ENCODE measurements around the gene ADSS1. TPM values are rescaled to one million over a fixed set of nuclear protein-coding genes. Genes with fewer than 3 reads are reported as not detected.

The ADSS1 gene
- total and polyA plus RNA-seq, 2 experiments from 2014 or later = 3.8 to 7.6 TPM

DNA sequence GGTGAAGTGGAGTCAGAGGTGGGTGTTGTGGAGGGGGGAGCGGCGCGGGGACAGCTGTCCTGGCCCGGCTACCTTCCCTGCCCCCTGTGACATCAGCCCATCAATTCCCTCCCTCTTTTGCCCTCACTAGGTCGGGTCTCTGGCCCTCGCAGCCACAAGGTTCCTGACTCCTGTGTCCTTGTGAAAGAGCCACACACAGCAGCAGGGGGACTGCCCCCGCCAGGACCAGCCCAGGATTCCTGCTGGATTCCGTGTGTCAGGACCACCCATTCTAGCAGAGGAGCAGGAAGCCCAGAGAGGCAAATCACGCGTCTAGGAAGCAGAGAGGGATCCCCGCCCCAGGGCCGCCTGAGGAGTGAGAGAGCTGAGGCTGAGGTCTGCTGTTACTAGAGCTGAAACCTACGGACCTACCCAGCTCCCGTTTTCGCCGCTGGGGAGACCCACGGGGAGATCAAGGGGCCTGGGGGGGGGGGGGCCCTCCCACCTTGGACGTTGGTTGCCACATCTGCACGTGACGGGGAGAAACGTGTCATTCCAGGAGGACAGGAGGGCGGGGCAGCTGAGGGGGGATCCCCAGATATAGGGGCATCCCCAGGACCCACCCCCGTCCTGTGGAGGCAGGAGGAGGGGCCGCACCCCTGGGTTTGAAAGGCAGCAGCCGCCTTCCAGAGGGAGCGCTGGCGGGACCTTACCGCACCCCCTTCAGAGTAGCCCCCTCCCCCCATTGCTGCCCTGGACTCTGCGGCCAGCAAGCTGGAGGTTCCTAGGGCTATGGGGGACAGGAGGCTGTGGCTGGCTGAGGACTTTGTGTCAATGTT is 47.1 kb upstream of the ADSS1 start:
- H3K4me3 ChIP-seq = peak overlapping the region; percentile 9
- peaks cover 56% of the 10 kb centered on the region for H3K4me1 ChIP-seq (ENCODE audit: insufficient read depth)
- 19% methylated on average over 18 of the region's 29 CpGs for WGBS (ENCODE audit: low lambda C conversion rate, missing lambda C conversion rate)
- peak; percentile 80 for DNase-seq (ENCODE audit: low spot score)
- H3K79me2 ChIP-seq = no peaks in the 10 kb centered on the region
- TF ChIP-seq CTCF (IDR thresholded peaks at IDR 0.05; ENCODE audit: poor library complexity) (no peak), EZH2phosphoT487 (IDR thresholded peaks at IDR 0.05; ENCODE audit: low read depth, severe bottlenecking, unreplicated experiment) (no peak), EZH2 (IDR thresholded peaks at IDR 0.05; ENCODE audit: borderline replicate concordance) (no peak)
- no peaks in the 10 kb centered on the region for H3K9me3 ChIP-seq (ENCODE audit: low read depth)
- no peaks in the 10 kb centered on the region for H4K20me1 ChIP-seq (ENCODE audit: insufficient read depth, poor library complexity, severe bottlenecking)
- H3K27me3 ChIP-seq = no peaks in the 10 kb centered on the region
- no peaks in the 10 kb centered on the region for H3K36me3 ChIP-seq (replicated peaks; ENCODE audit: insufficient read depth, low read depth)
- peak overlapping the region; percentile 83 for H3K4me2 ChIP-seq
- peak overlapping the region; percentile 95 for H3K27ac ChIP-seq
- peak overlapping the region; percentile 53 for H2AFZ ChIP-seq
- no peaks in the 10 kb centered on the region for H3K9me2 ChIP-seq (replicated peaks; ENCODE audit: insufficient read depth)

GRCh38 chr14:104677512-104678332 is 46.3 kb upstream of the ADSS1 start:
- Histone ChIP-seq H3K27ac (peak overlapping the region; percentile 95), H3K27me3 (no peaks in the 10 kb centered on the region), H3K4me2 (peak overlapping the region; percentile 83), H3K9me3 (ENCODE audit: low read depth) (no peaks in the 10 kb centered on the region), H4K20me1 (ENCODE audit: insufficient read depth, poor library complexity, severe bottlenecking) (no peaks in the 10 kb centered on the region), H3K36me3 (replicated peaks; ENCODE audit: insufficient read depth, low read depth) (no peaks in the 10 kb centered on the region), H3K4me1 (ENCODE audit: insufficient read depth) (peaks cover 64% of the 10 kb centered on the region), H3K9me2 (replicated peaks; ENCODE audit: insufficient read depth) (no peaks in the 10 kb centered on the region), H3K79me2 (no peaks in the 10 kb centered on the region), H3K4me3 (peak overlapping the region; percentile 9), H2AFZ (peak overlapping the region; percentile 30)
- TF ChIP-seq CTCF (IDR thresholded peaks at IDR 0.05; ENCODE audit: poor library complexity) (no peak), EZH2 (IDR thresholded peaks at IDR 0.05; ENCODE audit: borderline replicate concordance) (no peak), EZH2phosphoT487 (IDR thresholded peaks at IDR 0.05; ENCODE audit: low read depth, severe bottlenecking, unreplicated experiment) (no peak)
- DNase-seq (ENCODE audit: low spot score) = peak; percentile 86
- WGBS (ENCODE audit: low lambda C conversion rate, missing lambda C conversion rate) = 2% methylated on average over 29 of the region's 43 CpGs

- peaks cover 67% of the 10 kb centered on the region for H3K4me1 ChIP-seq (ENCODE audit: insufficient read depth)
- no peaks in the 10 kb centered on the region for H3K36me3 ChIP-seq (replicated peaks; ENCODE audit: insufficient read depth, low read depth)
- H3K9me2 ChIP-seq (replicated peaks; ENCODE audit: insufficient read depth) = no peaks in the 10 kb centered on the region
- peak overlapping the region; percentile 30 for H2AFZ ChIP-seq
- H3K4me3 ChIP-seq = peak overlapping the region; percentile 9
- H3K79me2 ChIP-seq = no peaks in the 10 kb centered on the region
- H3K9me3 ChIP-seq (ENCODE audit: low read depth) = no peaks in the 10 kb centered on the region
- no peaks in the 10 kb centered on the region for H4K20me1 ChIP-seq (ENCODE audit: insufficient read depth, poor library complexity, severe bottlenecking)
- TF ChIP-seq CTCF (IDR thresholded peaks at IDR 0.05; ENCODE audit: poor library complexity) (no peak), EZH2phosphoT487 (IDR thresholded peaks at IDR 0.05; ENCODE audit: low read depth, severe bottlenecking, unreplicated experiment) (no peak), EZH2 (IDR thresholded peaks at IDR 0.05; ENCODE audit: borderline replicate concordance) (no peak)
- peak; percentile 74 for DNase-seq (ENCODE audit: low spot score)
- peak overlapping the region; percentile 83 for H3K4me2 ChIP-seq
- H3K27ac ChIP-seq = peak overlapping the region; percentile 95
- 24% methylated on average over 8 of the region's 13 CpGs for whole genome bisulfite sequencing (ENCODE audit: low lambda C conversion rate, missing lambda C conversion rate)
- H3K27me3 ChIP-seq = no peaks in the 10 kb centered on the region
Measured at GRCh38 chr14:104678346-104678745, 45.7 kb upstream of the ADSS1 start.

Data from hepatocyte (in vitro differentiated cells).